ENCODE data around the gene FUCA1. TPM values are rescaled to one million over a fixed set of nuclear protein-coding genes. Genes with fewer than 3 reads are reported as not detected.

FUCA1 gene
- total RNA-seq, 1 experiment from 2014 or later: 20.7 TPM

DNA sequence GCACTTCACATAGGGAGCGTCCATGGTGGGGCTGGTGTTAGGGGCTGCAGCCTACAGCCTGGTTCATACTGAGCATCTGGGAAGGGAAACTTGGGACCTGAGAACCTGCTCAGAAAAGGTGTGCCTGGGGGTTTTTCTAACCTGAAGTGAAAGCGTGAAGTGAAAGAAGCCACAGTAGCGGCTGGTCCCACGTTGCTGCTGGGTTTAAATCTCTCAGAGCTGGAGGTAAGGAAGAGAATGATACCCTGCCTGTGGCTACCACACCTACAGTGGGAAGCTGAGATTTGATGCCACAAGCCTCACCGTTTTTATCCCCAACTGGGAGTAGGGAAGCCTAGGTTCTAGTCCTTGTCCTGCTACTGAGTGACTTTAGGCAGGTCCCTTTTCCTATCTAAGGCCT, 21.0 kb upstream of the FUCA1 start:
- Histone ChIP-seq H2AFZ (ENCODE audit: low read depth, low read length, poor library complexity, severe bottlenecking) (no peak overlapping the region), H3K36me3 (ENCODE audit: control insufficient read depth in 1 of 2, insufficient read depth in 2 of 2, low read length in 2 of 2) (no peaks in the 10 kb centered on the region), H4K20me1 (ENCODE audit: insufficient read depth) (no peaks in the 10 kb centered on the region), H3K4me1 (ENCODE audit: control insufficient read depth in 1 of 2, insufficient read depth in 2 of 2, low read length in 2 of 2) (no peaks in the 10 kb centered on the region), H3K79me2 (ENCODE audit: insufficient read depth, low read length) (no peaks in the 10 kb centered on the region), H3K4me2 (ENCODE audit: low read length) (no peak overlapping the region), H3K4me3 (replicated peaks in 1 of 2; ENCODE audit: low read depth in 1 of 2, low read length in 2 of 2) (no peak overlapping the region), H3K9me2 (ENCODE audit: insufficient read depth) (no peaks in the 10 kb centered on the region), H3K27me3 (ENCODE audit: insufficient read depth, low read length) (no peaks in the 10 kb centered on the region), H3K9me3 (ENCODE audit: control insufficient read depth in 1 of 2, insufficient read depth in 1 of 2, low read depth in 1 of 2, low read length in 2 of 2) (no peaks in the 10 kb centered on the region), H3K27ac (ENCODE audit: low read depth, low read length) (no peak overlapping the region), H3K9ac (ENCODE audit: low read length) (no peak overlapping the region)
- intact Hi-C loops (cut with micrococcal nuclease): no loop called here
- ChIA-PET RAD21 (ENCODE audit: low non-redundant PET in 1 of 2, low total read pairs in 2 of 2, uncharacterized antibody in 2 of 2, unreplicated experiment in 2 of 2) (no interaction called here), POLR2A (no interaction called here), CTCF (no interaction called here)
- TF ChIP-seq JUND (IDR thresholded peaks at IDR 0.05) (no peak), TCF7L2 (IDR thresholded peaks at IDR 0.05; ENCODE audit: borderline replicate concordance, extremely low read depth, insufficient read depth, insufficient read length) (no peak), SIN3A (IDR thresholded peaks at IDR 0.05; ENCODE audit: low read depth) (no peak), POLR2AphosphoS5 (IDR thresholded peaks at IDR 0.05; ENCODE audit: low read depth, low read length) (no peak)
- DNase-seq (ENCODE audit: low read depth, low spot score): no peak
- BruUV-seq (replicated peaks): no TSS peak
- no peak for ATAC-seq

GRCh38 chr1:23885222-23885621, 17.1 kb upstream of the FUCA1 start:
- intact Hi-C loops (cut with micrococcal nuclease): no loop called here
- Histone ChIP-seq H2AFZ (ENCODE audit: low read depth, low read length, poor library complexity, severe bottlenecking) (no peak overlapping the region), H3K9ac (ENCODE audit: low read length) (no peak overlapping the region), H3K9me2 (ENCODE audit: insufficient read depth) (no peaks in the 10 kb centered on the region), H3K79me2 (ENCODE audit: insufficient read depth, low read length) (no peaks in the 10 kb centered on the region), H3K27ac (ENCODE audit: low read depth, low read length) (no peak overlapping the region), H4K20me1 (ENCODE audit: insufficient read depth) (no peaks in the 10 kb centered on the region), H3K36me3 (ENCODE audit: control insufficient read depth in 1 of 2, insufficient read depth in 2 of 2, low read length in 2 of 2) (no peaks in the 10 kb centered on the region), H3K4me2 (ENCODE audit: low read length) (no peak overlapping the region), H3K9me3 (ENCODE audit: control insufficient read depth in 1 of 2, insufficient read depth in 1 of 2, low read depth in 1 of 2, low read length in 2 of 2) (no peaks in the 10 kb centered on the region), H3K4me1 (ENCODE audit: control insufficient read depth in 1 of 2, insufficient read depth in 2 of 2, low read length in 2 of 2) (no peaks in the 10 kb centered on the region), H3K4me3 (replicated peaks in 1 of 2; ENCODE audit: low read depth in 1 of 2, low read length in 2 of 2) (no peak overlapping the region), H3K27me3 (ENCODE audit: insufficient read depth, low read length) (no peaks in the 10 kb centered on the region)
- RAD21 ChIA-PET (ENCODE audit: low non-redundant PET in 1 of 2, low total read pairs in 2 of 2, uncharacterized antibody in 2 of 2, unreplicated experiment in 2 of 2): no interaction called here
- no TSS peak for BruUV-seq (replicated peaks)
- no peak for ATAC-seq
- no peak for DNase-seq (ENCODE audit: low read depth, low spot score)
- POLR2A ChIA-PET: no interaction called here
- CTCF ChIA-PET: no interaction called here
- no peak for TF ChIP-seq SRF (IDR thresholded peaks at IDR 0.05; ENCODE audit: low read depth)
- TF ChIP-seq EZH2phosphoT487 (IDR thresholded peaks at IDR 0.05; ENCODE audit: borderline replicate concordance): no peak
- TF ChIP-seq RAD21 (IDR thresholded peaks at IDR 0.05; ENCODE audit: low read depth): no peak
- no peak for TF ChIP-seq POLR2AphosphoS5 (IDR thresholded peaks at IDR 0.05; ENCODE audit: low read depth, low read length)
- TF ChIP-seq MAX (IDR thresholded peaks at IDR 0.05): no peak
- no peak for TF ChIP-seq FOSL1 (IDR thresholded peaks at IDR 0.05; ENCODE audit: low read depth)
- TF ChIP-seq POLR2A (IDR thresholded peaks at IDR 0.05; ENCODE audit: borderline replicate concordance, extremely low read depth, insufficient read depth, insufficient read length): no peak
- no peak for TF ChIP-seq YY1 (IDR thresholded peaks at IDR 0.05; ENCODE audit: extremely low read depth, insufficient replicate concordance, low read depth, low read length)
- TF ChIP-seq JUND (IDR thresholded peaks at IDR 0.05): no peak
- TF ChIP-seq EGR1 (IDR thresholded peaks at IDR 0.05; ENCODE audit: low read depth): no peak
- TF ChIP-seq SIN3A (IDR thresholded peaks at IDR 0.05; ENCODE audit: low read depth): no peak
- no peak for TF ChIP-seq SP1 (IDR thresholded peaks at IDR 0.05; ENCODE audit: low read depth)
- TF ChIP-seq REST (IDR thresholded peaks at IDR 0.05; ENCODE audit: low read depth): no peak
- TF ChIP-seq CBX3 (IDR thresholded peaks at IDR 0.05; ENCODE audit: low read depth): no peak

Data from HCT116 (cell line).